Measurements from ENCODE around the gene CTNNA2.

- TF ChIP-seq POLR2A (IDR thresholded peaks at IDR 0.05): no peak
- TF ChIP-seq CTCF (IDR thresholded peaks at IDR 0.05): no peak
Observed at GRCh38 chr2:80209458-80209857, 696.6 kb downstream of the CTNNA2 start.

Data from transverse colon (tissue), 3 donors.